Ovary (tissue), 9 donors: Measurements from ENCODE around the gene RFFL. TPM values are rescaled to one million over a fixed set of nuclear protein-coding genes. Genes with fewer than 3 reads are reported as not detected.

Experiments
- DNase-seq, 5 donors: peaks; one replicate each; pipeline ENCODE4 v3.0.0-alpha.2; 2019 to 2020
- H3K27ac ChIP-seq, 2 donors: fragments of 200-600 bp; one replicate each; pipeline versions ENCODE4 v1.5.1 to v1.8.0; 2019 to 2022
- H3K27me3 ChIP-seq: fragments of 200-600 bp; one replicate; pipeline ENCODE4 v1.8.0; 2022
- H3K36me3 ChIP-seq: fragments of 200-600 bp; sonication (generic); one replicate; pipeline ENCODE4 v1.5.1; 2019
- H3K4me1 ChIP-seq: one replicate; pipeline ENCODE4 v1.8.1; 2013; ENCODE audit warnings: mild to moderate bottlenecking, moderate library complexity; ENCODE audit not compliant: insufficient read depth
- H3K4me3 ChIP-seq: fragments of 200-600 bp; sonication (generic); one replicate; pipeline ENCODE4 v1.5.1; 2017
- H3K9me3 ChIP-seq, 2 donors: fragments of 200-600 bp in 1 of 2; sonication (generic) in 1 of 2; one replicate each; pipeline versions ENCODE4 v1.5.1 to v1.8.1; 2013 to 2019; ENCODE audit warnings: mild to moderate bottlenecking in 1 of 2, moderate library complexity in 1 of 2
- CTCF ChIP-seq, 3 donors: fragments of 450-650 bp in 2 of 3; fragments of 200-600 bp in 1 of 3; IDR thresholded peaks; one replicate each; pipeline versions ENCODE4 v1.5.1 to v1.8.0; 2016 to 2022; ENCODE audit warnings: antibody characterized with exemption in 3 of 3, mild to moderate bottlenecking in 1 of 3
- EP300 ChIP-seq: sonication (generic); formaldehyde crosslinking; IDR thresholded peaks from one replicate; pipeline ENCODE4 v1.6.1; 2017; ENCODE audit warnings: antibody characterized with exemption
- POLR2A ChIP-seq: fragments of 450-650 bp; IDR thresholded peaks from one replicate; pipeline ENCODE4 v1.6.1; 2017; ENCODE audit warnings: antibody characterized with exemption, mild to moderate bottlenecking, moderate library complexity
- WGBS, 3 donors: extraction: QIAGEN DNeasy Blood & Tissue Kit in 1 of 3; methylation state at CpG; one replicate each; pipeline versions ENCODE4 v1.1.5 to v1.1.7; 2013 to 2017; 5-methylcytosine and 5-hydroxymethylcytosine counted together
- intact Hi-C, 4 donors: fragments of 100-400 bp; cut with DNase I; formaldehyde crosslinking; loops; one replicate each; pipeline versions ENCODE4 v1.11.0 to v1.15.1; 2022 to 2023
- polyA plus RNA-seq, 2 donors: library from polyadenylated mRNA; stranded (reverse); fragments of 200-250 nt in 1 of 2; fragments of 350-450 nt in 1 of 2; fragmentation: Illumina TruSeq in 1 of 2; extraction: RNeasy Lipid Tissue Mini Kit (QIAGEN cat#74804) in 1 of 2; gene quantifications; one replicate each; pipeline ENCODE4 v1.2.3, GENCODE V29; 2013 to 2014
- total RNA-seq, 7 donors: library from RNA; depleted of rRNA in 2 of 7; stranded (reverse); fragments of >200 nt in 2 of 7; fragmentation: NEBNext Ultra II Directional in 3 of 7; extraction: Animal tissue kit (Norgen Biotek cat#: 25700) in 3 of 7; gene quantifications; one replicate each; pipeline versions ENCODE4 v1.1.0 to v1.2.4, GENCODE V29; 2016 to 2023
- donor health status: DM: no; HTN: no; CAD: no; lungs with moderate emphysema.
- donor health status: DM: no; HTN: no; CAD: no.
- donor health status: Bipolar disorder and iron deficiency.
- donor health status: DM: yes; HTN: yes; CAD: no.
- donor health status: DM: no; HTN: no; CAD: no.
- donor health status: DM: yes; HTN: yes; CAD: no.

The RFFL gene
- total and polyA plus RNA-seq, 9 donors = 6.3 to 23.9 (median 18.5) TPM

- Histone ChIP-seq H3K27me3 (no peaks in the 10 kb centered on the region), H3K9me3 (no peaks in the 10 kb centered on the region), H3K27ac (no peak overlapping the region), H3K4me1 (no peaks in the 10 kb centered on the region), H3K4me3 (no peak overlapping the region), H3K36me3 (no peaks in the 10 kb centered on the region)
- no peak for TF ChIP-seq CTCF (IDR thresholded peaks at IDR 0.05)
- no peak for DNase-seq
- WGBS, 3 donors = 86 to 87% (median 87%) methylated on average over 3 of the region's 3 CpGs
- intact Hi-C loops = no loop called here
These were observed 9.8 kb upstream of the RFFL start for GRCh38 chr17:35073183-35073790.

- H3K27ac ChIP-seq = no peak overlapping the region
- TF ChIP-seq POLR2A (no peak), CTCF (IDR thresholded peaks at IDR 0.05) (no peak), EP300 (no peak)
- H3K4me1 ChIP-seq = no peaks in the 10 kb centered on the region
- 70 to 82% (median 71%) methylated on average over 2 of the region's 2 CpGs for WGBS, 3 donors
- no peaks in the 10 kb centered on the region for H3K36me3 ChIP-seq
- no peaks in the 10 kb centered on the region for H3K9me3 ChIP-seq
- no peaks in the 10 kb centered on the region for H3K27me3 ChIP-seq
- no peak for DNase-seq
- no peak overlapping the region for H3K4me3 ChIP-seq
- intact Hi-C loops = loop anchor here in 1 of 4 donors (10.0 kb wide), 1 partner anchor 55 kb away; no protein-coding TSS in a partner anchor
These were observed 5.8 kb upstream of the RFFL start for GRCh38 chr17:35069311-35069710.

GRCh38 chr17:35068249-35068648, 4.7 kb upstream of the RFFL start:
- Histone ChIP-seq H3K27ac (no peak overlapping the region), H3K4me1 (no peaks in the 10 kb centered on the region), H3K36me3 (no peaks in the 10 kb centered on the region), H3K27me3 (no peaks in the 10 kb centered on the region), H3K4me3 (no peak overlapping the region), H3K9me3 (no peaks in the 10 kb centered on the region)
- 94 to 98% (median 97%) methylated on average over 2 of the region's 2 CpGs for WGBS, 3 donors
- TF ChIP-seq CTCF (IDR thresholded peaks at IDR 0.05) (no peak), EP300 (no peak), POLR2A (no peak)
- DNase-seq = no peak
- intact Hi-C loops = loop anchor here in 1 of 4 donors (10.0 kb wide), 1 partner anchor 53 kb away; no protein-coding TSS in a partner anchor

GRCh38 chr17:35065880-35066279, 2.4 kb upstream of the RFFL start:
- no peak for DNase-seq
- H3K27ac ChIP-seq = no peak overlapping the region
- H3K27me3 ChIP-seq = no peaks in the 10 kb centered on the region
- intact Hi-C loops = loop anchor here in 1 of 4 donors (10.0 kb wide), 1 partner anchor 51 kb away; no protein-coding TSS in a partner anchor
- 95 to 96% (median 96%) methylated on average over 4 of the region's 4 CpGs for WGBS, 3 donors
- no peaks in the 10 kb centered on the region for H3K9me3 ChIP-seq
- no peaks in the 10 kb centered on the region for H3K4me1 ChIP-seq
- no peak overlapping the region for H3K4me3 ChIP-seq
- TF ChIP-seq POLR2A (no peak), CTCF (IDR thresholded peaks at IDR 0.05) (no peak), EP300 (no peak)
- no peaks in the 10 kb centered on the region for H3K36me3 ChIP-seq
